GM12878 (cell line): ENCODE data around the gene GDF11. TPM values are rescaled to one million over a fixed set of nuclear protein-coding genes. Genes with fewer than 3 reads are reported as not detected.

Experiments
- ATAC-seq: fragments of 200-7000 bp; cut with Tn5 transposase; 3 replicates; pipeline ENCODE4 v1.9.1; 2020; ENCODE audit warnings: mild to moderate bottlenecking, moderate library complexity
- BruUV-seq: library from RNA; stranded (reverse); fragments of 400-500 nt; replicated peaks from 2 replicates; lab custom pipeline; 2021; lab: Mats Ljungman, UMichigan
- CTCF ChIA-PET: fragments of 300-600 bp; sonication (Branson Sonifier 250); formaldehyde crosslinking; extraction: SDS; loops from one replicate; lab custom pipeline; 2021; ENCODE audit warnings: inconsistent platforms; lab: Yijun Ruan, JAX
- POLR2A ChIA-PET: fragments of 350-600 bp; formaldehyde crosslinking; extraction: SDS; loops from one replicate; lab custom pipeline; 2021; ENCODE audit warnings: inconsistent platforms; lab: Charles Lee
- RAD21 ChIA-PET: fragments of 300-600 bp; sonication (Branson Sonifier 250); formaldehyde crosslinking; loops from one replicate; lab custom pipeline; 2023; ENCODE audit warnings: antibody characterized with exemption; ENCODE audit not compliant: unreplicated experiment; lab: Charles Lee
- SMC1A ChIA-PET: fragments of 300-600 bp; sonication (Branson Sonifier 250); formaldehyde crosslinking; loops from one replicate; lab custom pipeline; 2023; ENCODE audit not compliant: unreplicated experiment, uncharacterized antibody; lab: Charles Lee
- DNase-seq: peaks from one replicate; pipeline ENCODE4 v3.0.0-alpha.2; 2011; ENCODE audit warnings: low read depth, low spot score
- FAIRE-seq: peaks from 3 replicates; lab custom pipeline; 2011; peaks lifted over from hg19 to GRCh38; lab: Jason Lieb, UNC
- H2AFZ ChIP-seq: 2 replicates; pipeline ENCODE4 v1.6.0; 2011; ENCODE audit warnings: low read depth, low read length, control low read depth; ENCODE audit not compliant: control insufficient read depth
- H3K27ac ChIP-seq: 2 replicates; pipeline ENCODE4 v1.5.1; 2011; ENCODE audit warnings: control low read depth; ENCODE audit not compliant: control insufficient read depth, insufficient read depth
- H3K27me3 ChIP-seq, 2 experiments: replicated peaks in 1 of 2; 2 replicates each; pipeline versions ENCODE4 v1.6.0 to v1.6.1; 2011; ENCODE audit warnings: low read length in 1 of 2; ENCODE audit not compliant: control insufficient read depth in 2 of 2, insufficient read depth in 2 of 2
- H3K36me3 ChIP-seq, 2 experiments: 2 replicates each; pipeline ENCODE4 v1.5.1; 2011; ENCODE audit warnings: low read length in 1 of 2; ENCODE audit not compliant: control insufficient read depth in 2 of 2, insufficient read depth in 2 of 2
- H3K4me1 ChIP-seq: 2 replicates; pipeline ENCODE4 v1.6.1; 2011; ENCODE audit warnings: mild to moderate bottlenecking, low read length, moderate library complexity, mixed read lengths; ENCODE audit not compliant: control insufficient read depth, insufficient read depth
- H3K4me2 ChIP-seq: 2 replicates; pipeline ENCODE4 v1.6.0; 2011; ENCODE audit warnings: control low read depth; ENCODE audit not compliant: control insufficient read depth, insufficient read depth
- H3K4me3 ChIP-seq: fragments of 200-600 bp; sonication (generic); 2 replicates; pipeline ENCODE4 v1.5.1; 2016
- H3K79me2 ChIP-seq: 2 replicates; pipeline ENCODE4 v1.6.0; 2011; ENCODE audit warnings: low read length; ENCODE audit not compliant: control insufficient read depth, insufficient read depth
- H3K9ac ChIP-seq: 2 replicates; pipeline ENCODE4 v1.8.0; 2011; ENCODE audit warnings: low read length, control low read depth, mixed read lengths; ENCODE audit not compliant: control insufficient read depth, insufficient read depth
- H3K9me3 ChIP-seq: replicated peaks from 3 replicates; pipeline ENCODE4 v1.5.1; 2011; ENCODE audit warnings: mild to moderate bottlenecking, low read length; ENCODE audit not compliant: control insufficient read depth, insufficient read depth
- H4K20me1 ChIP-seq: 2 replicates; pipeline ENCODE4 v1.6.0; 2011; ENCODE audit not compliant: control insufficient read depth, insufficient read depth
- BACH1 ChIP-seq: fragments of 450-650 bp; IDR thresholded peaks from 2 replicates; pipeline ENCODE4 v1.6.1; 2017; ENCODE audit warnings: mild to moderate bottlenecking, borderline replicate concordance
- BHLHE40 ChIP-seq, 2 experiments: fragments of 450-650 bp in 1 of 2; IDR thresholded peaks; 2 replicates each; pipeline ENCODE4 v1.6.1; 2011 to 2017; ENCODE audit warnings: low read depth in 2 of 2, borderline replicate concordance in 1 of 2, improper control_type of control experiment in 1 of 2, low read length in 1 of 2, mild to moderate bottlenecking in 1 of 2
- IKZF2 ChIP-seq, 2 experiments: fragments of 450-650 bp; IDR thresholded peaks; 2 replicates each; pipeline ENCODE4 v1.6.1; 2017; ENCODE audit warnings: mild to moderate bottlenecking in 2 of 2, moderate library complexity in 2 of 2
- MYB ChIP-seq: fragments of 150-350 bp; IDR thresholded peaks from 2 replicates; pipeline ENCODE4 v1.6.1; 2014; ENCODE audit warnings: mild to moderate bottlenecking, low read depth, low read length, borderline replicate concordance
- POLR2A ChIP-seq: IDR thresholded peaks from 2 replicates; pipeline ENCODE4 v1.6.1; 2011; ENCODE audit warnings: low read depth, mild to moderate bottlenecking, low read length
- RB1 ChIP-seq: fragments of 450-650 bp; formaldehyde crosslinking; IDR thresholded peaks from 2 replicates; pipeline ENCODE4 v1.6.1; 2017; ENCODE audit warnings: mild to moderate bottlenecking, borderline replicate concordance
- RELA ChIP-seq: fragments of 450-650 bp; IDR thresholded peaks from 2 replicates; pipeline ENCODE4 v1.8.0; 2014; ENCODE audit warnings: borderline replicate concordance; ENCODE audit not compliant: partially characterized antibody
- RUNX3 ChIP-seq: IDR thresholded peaks from 2 replicates; pipeline ENCODE4 v1.6.1; 2012; ENCODE audit warnings: low read length, inconsistent platforms
- SMC3 ChIP-seq: IDR thresholded peaks from 2 replicates; pipeline ENCODE4 v1.6.1; 2011; ENCODE audit warnings: low read length, improper control_type of control experiment, borderline replicate concordance
- SRF ChIP-seq, 2 experiments: IDR thresholded peaks; 2 replicates each; pipeline ENCODE4 v1.6.1; 2011; ENCODE audit warnings: low read depth in 2 of 2, low read length in 2 of 2, mild to moderate bottlenecking in 1 of 2, moderate library complexity in 1 of 2
- TCF12 ChIP-seq: IDR thresholded peaks from 2 replicates; pipeline ENCODE4 v1.6.1; 2011; ENCODE audit warnings: low read depth, mild to moderate bottlenecking, low read length
- YBX1 ChIP-seq: fragments of 450-650 bp; IDR thresholded peaks from 2 replicates; pipeline ENCODE4 v1.6.1; 2016; ENCODE audit warnings: antibody characterized with exemption
- WGBS: methylation state at CpG from one replicate; pipeline ENCODE4 v1.1.6; 2016; ENCODE audit warnings: low lambda C conversion rate; ENCODE audit not compliant: insufficient replicate concordance, insufficient coverage; ENCODE audit errors: missing lambda C conversion rate; 5-methylcytosine and 5-hydroxymethylcytosine counted together
- in situ Hi-C: fragments of 300-500 bp; cut with MboI; formaldehyde crosslinking; loops from 9 replicates; pipeline ENCODE4 v1.14.3; 2018; ENCODE audit warnings: mixed read lengths
- intact Hi-C: fragments of 100-400 bp; cut with micrococcal nuclease; formaldehyde crosslinking; loops from one replicate; pipeline ENCODE4 v1.14.2; 2022; ENCODE audit not compliant: unreplicated experiment
- polyA plus RNA-seq, 11 experiments: library from polyadenylated mRNA; depleted of rRNA in 4 of 11; unstranded in 6 of 11; stranded (reverse) in 5 of 11; fragments of >200 nt; fragmentation: Nextera tagmentation in 4 of 11; fragmentation: Illumina TruSeq in 1 of 11; extraction: Ambion mirVana in 4 of 11; extraction: Trizol in 1 of 11; gene quantifications; 1 replicate in 1 of 11; 2 replicates in 10 of 11; pipeline versions ENCODE4 v1.2.1 to v1.2.3, GENCODE V29; 2011 to 2016; ENCODE audit warnings: inconsistent platforms in 2 of 11, missing spikeins in 2 of 11, low read depth in 1 of 11
- total RNA-seq, 4 experiments: library from RNA; depleted of rRNA in 3 of 4; stranded (reverse); fragments of >200 nt in 3 of 4; fragmentation: Illumina TruSeq in 1 of 4; extraction: Trizol in 1 of 4; gene quantifications; 2 replicates each; pipeline versions ENCODE4 v1.2.1 to v1.2.3, GENCODE V29; 2013 to 2021
- TF ChIP-seq, protein P1 (sequence below): fragments of 450-650 bp; IDR thresholded peaks from 2 replicates; pipeline ENCODE4 v1.6.1; 2017; ENCODE audit warnings: low read depth, mild to moderate bottlenecking, moderate library complexity
- TF ChIP-seq, protein P2 (sequence below): IDR thresholded peaks from 2 replicates; pipeline ENCODE4 v1.6.1; 2011; ENCODE audit warnings: borderline replicate concordance, low read depth, mild to moderate bottlenecking, moderate library complexity, low read length; ENCODE audit not compliant: insufficient read depth, poor library complexity, severe bottlenecking
- TF ChIP-seq, protein P3 (sequence below), 3 experiments: IDR thresholded peaks in 2 of 3; conservative IDR thresholded peaks in 1 of 3; 2 replicates each; pipeline ENCODE4 v1.5.1; 2011; ENCODE audit warnings: low read depth in 3 of 3, low read length in 3 of 3, mild to moderate bottlenecking in 3 of 3, control low read depth in 2 of 3, moderate library complexity in 2 of 3, inconsistent platforms in 1 of 3, mixed read lengths in 1 of 3; ENCODE audit not compliant: control insufficient read depth in 2 of 3, insufficient read depth in 1 of 3; ENCODE audit errors: extremely low read depth in 1 of 3

Gene GDF11
- total and polyA plus RNA-seq, 10 of the 15 experiments (the other 5 are each of a cell fraction or from before 2014, with no cell fraction given): 0.83 to 15.4 (median 4.3) TPM

DNA sequence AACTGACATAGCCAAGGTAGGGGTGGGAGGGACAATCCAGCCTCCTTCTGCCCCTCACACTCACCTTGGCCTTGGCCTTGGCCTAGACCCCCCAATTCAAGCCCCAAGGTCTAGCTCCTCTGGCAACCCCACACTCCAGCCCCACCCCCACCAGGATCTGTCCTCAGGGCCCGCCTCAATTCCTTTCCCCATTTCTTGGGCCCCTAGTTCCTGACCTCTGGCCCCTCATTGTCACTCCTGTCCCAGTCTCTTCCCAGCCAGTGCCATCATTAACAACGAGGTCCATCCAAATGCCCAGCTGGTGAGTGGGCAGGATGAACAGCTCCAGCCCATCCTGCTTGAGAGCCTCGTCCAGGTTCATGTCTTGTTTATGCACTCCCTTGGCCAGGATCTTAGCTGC is 6.8 kb upstream of the GDF11 start (continued):
- TF ChIP-seq, protein P1, sequence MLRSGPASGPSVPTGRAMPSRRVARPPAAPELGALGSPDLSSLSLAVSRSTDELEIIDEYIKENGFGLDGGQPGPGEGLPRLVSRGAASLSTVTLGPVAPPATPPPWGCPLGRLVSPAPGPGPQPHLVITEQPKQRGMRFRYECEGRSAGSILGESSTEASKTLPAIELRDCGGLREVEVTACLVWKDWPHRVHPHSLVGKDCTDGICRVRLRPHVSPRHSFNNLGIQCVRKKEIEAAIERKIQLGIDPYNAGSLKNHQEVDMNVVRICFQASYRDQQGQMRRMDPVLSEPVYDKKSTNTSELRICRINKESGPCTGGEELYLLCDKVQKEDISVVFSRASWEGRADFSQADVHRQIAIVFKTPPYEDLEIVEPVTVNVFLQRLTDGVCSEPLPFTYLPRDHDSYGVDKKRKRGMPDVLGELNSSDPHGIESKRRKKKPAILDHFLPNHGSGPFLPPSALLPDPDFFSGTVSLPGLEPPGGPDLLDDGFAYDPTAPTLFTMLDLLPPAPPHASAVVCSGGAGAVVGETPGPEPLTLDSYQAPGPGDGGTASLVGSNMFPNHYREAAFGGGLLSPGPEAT: no peak
- TF ChIP-seq, protein P2, sequence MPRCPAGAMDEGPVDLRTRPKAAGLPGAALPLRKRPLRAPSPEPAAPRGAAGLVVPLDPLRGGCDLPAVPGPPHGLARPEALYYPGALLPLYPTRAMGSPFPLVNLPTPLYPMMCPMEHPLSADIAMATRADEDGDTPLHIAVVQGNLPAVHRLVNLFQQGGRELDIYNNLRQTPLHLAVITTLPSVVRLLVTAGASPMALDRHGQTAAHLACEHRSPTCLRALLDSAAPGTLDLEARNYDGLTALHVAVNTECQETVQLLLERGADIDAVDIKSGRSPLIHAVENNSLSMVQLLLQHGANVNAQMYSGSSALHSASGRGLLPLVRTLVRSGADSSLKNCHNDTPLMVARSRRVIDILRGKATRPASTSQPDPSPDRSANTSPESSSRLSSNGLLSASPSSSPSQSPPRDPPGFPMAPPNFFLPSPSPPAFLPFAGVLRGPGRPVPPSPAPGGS: no peak
- TF ChIP-seq SMC3 (no peak), YBX1 (no peak)

DNA sequence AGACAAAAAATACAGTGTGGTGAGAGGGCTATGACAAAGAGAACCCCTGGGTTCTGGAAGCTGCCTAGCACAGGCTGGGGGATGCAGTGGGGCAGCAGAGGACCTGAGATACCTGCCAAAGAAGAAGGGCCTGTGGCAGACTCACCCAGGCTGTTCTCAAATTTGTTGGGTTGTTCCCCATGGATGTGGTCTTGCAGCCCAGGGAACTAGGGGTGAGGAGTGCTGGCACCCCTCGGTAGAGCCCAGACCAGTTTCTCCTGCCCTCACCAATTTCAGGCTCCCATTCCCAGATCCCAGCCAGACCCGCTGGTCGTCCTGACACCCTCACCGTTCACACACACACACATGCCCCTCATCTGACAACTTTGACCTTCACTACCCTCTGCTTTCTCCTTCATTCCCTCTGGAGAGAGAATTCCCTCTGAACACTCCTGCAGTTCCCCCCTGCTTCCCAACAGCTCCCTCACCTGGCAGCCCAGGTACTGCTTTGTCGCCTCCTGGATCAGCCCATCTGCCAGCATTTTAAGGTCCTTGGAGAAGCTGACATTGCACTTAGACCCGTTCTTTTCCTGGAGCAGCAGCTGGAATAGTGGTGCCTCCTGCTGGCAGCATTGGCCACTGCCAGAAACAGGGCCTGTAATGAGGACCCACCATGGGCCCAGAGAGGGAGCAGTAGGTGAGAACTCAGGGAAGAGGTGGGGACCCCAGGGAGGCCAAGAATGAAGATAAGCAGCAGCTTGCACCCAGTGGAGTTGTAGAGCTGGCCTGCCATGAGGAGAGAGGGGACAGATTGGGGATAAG is 5.9 kb upstream of the GDF11 start:
- Histone ChIP-seq H3K4me3 (no peak overlapping the region), H2AFZ (no peak overlapping the region), H3K4me2 (no peak overlapping the region), H3K27me3 (no peaks in the 10 kb centered on the region), H3K36me3 (no peaks in the 10 kb centered on the region), H3K4me1 (peaks cover 7% of the 10 kb centered on the region), H3K9ac (no peak overlapping the region), H3K9me3 (no peaks in the 10 kb centered on the region), H3K27ac (no peak overlapping the region), H3K79me2 (no peaks in the 10 kb centered on the region), H4K20me1 (no peaks in the 10 kb centered on the region)
- in situ Hi-C loops: loop anchor here (5.0 kb wide), 2 partner anchors 205 to 295 kb away; no protein-coding TSS in a partner anchor
- ATAC-seq: peak; percentile 75
- DNase-seq: no peak
- peak; percentile 81 for FAIRE-seq
- CTCF ChIA-PET: interaction anchor here (0.6 to 7.1 kb wide), 39 partner anchors 7 to 548 kb away, joined by 3 to 205 read pairs (median 12); partner anchors contain the start of genes BLOC1S1, CD63, DGKA and DNAJC14
- SMC1A ChIA-PET: interaction anchor here (1.5 to 5.2 kb wide), 18 partner anchors 10 to 381 kb away, joined by 4 to 51 read pairs (median 12); partner anchors contain the start of genes BLOC1S1, PA2G4, PYM1 and RPL41
- BruUV-seq: no TSS peak
- intact Hi-C loops: loop anchor here (1.0 to 10.0 kb wide), 6 partner anchors 8 to 448 kb away; partner anchors contain the start of genes BLOC1S1, CD63, RPL41 and SMARCC2
- RAD21 ChIA-PET: interaction anchor here (0.5 to 7.7 kb wide), 21 partner anchors 8 to 452 kb away, joined by 3 to 113 read pairs (median 10); partner anchors contain the start of genes BLOC1S1, CD63, RDH5 and SMARCC2
- POLR2A ChIA-PET: interaction anchor here (0.6 to 2.9 kb wide), 8 partner anchors 7 to 303 kb away, joined by 3 to 36 read pairs (median 10); partner anchors contain the start of genes CD63, DNAJC14 and RAB5B
- 76% methylated on average over 6 of the region's 6 CpGs for WGBS
- TF ChIP-seq SRF (IDR thresholded peaks at IDR 0.05; ENCODE audit: low read depth in 2 of 2, low read length in 2 of 2) (0 out of 4 replicates have a peak, but pooled peaks of 1 of the 2 experiments have one; percentile 14), MYB (no peak), RUNX3 (0 out of 2 replicates have a peak, but pooled peaks have one; percentile 19), IKZF2 (IDR thresholded peaks at IDR 0.05) (peak; percentile 38 to 66; a peak in 3 of 4 replicates), RELA (peak; percentile 36), TCF12 (peak; percentile 51; the same call in 1 of the 2 replicates), BACH1 (no peak), POLR2A (no peak), RB1 (peak; percentile 52; the same call in 1 of the 2 replicates), BHLHE40 (IDR thresholded peaks at IDR 0.05; ENCODE audit: borderline replicate concordance in 1 of 2, low read depth in 2 of 2, low read length in 1 of 2) (peak in 1 of 2 experiments; percentile 41; a peak in 1 of 4 replicates)
- TF ChIP-seq, protein P3, sequence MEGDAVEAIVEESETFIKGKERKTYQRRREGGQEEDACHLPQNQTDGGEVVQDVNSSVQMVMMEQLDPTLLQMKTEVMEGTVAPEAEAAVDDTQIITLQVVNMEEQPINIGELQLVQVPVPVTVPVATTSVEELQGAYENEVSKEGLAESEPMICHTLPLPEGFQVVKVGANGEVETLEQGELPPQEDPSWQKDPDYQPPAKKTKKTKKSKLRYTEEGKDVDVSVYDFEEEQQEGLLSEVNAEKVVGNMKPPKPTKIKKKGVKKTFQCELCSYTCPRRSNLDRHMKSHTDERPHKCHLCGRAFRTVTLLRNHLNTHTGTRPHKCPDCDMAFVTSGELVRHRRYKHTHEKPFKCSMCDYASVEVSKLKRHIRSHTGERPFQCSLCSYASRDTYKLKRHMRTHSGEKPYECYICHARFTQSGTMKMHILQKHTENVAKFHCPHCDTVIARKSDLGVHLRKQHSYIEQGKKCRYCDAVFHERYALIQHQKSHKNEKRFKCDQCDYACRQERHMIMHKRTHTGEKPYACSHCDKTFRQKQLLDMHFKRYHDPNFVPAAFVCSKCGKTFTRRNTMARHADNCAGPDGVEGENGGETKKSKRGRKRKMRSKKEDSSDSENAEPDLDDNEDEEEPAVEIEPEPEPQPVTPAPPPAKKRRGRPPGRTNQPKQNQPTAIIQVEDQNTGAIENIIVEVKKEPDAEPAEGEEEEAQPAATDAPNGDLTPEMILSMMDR (IDR thresholded peaks at IDR 0.05 in 2 of 3, conservative IDR thresholded peaks at IDR 0.05 in 1 of 3; ENCODE audit: control insufficient read depth in 2 of 3, extremely low read depth in 1 of 3, insufficient read depth in 1 of 3, low read depth in 3 of 3, low read length in 3 of 3): peak; percentile 86 to 91 (median 88)
